ENCODE results near the gene BACE1. TPM values are rescaled to one million over a fixed set of nuclear protein-coding genes. Genes with fewer than 3 reads are reported as not detected.
A peak's percentile ranks its signal among the peaks of the same experiment; 100 is the strongest.

Gene BACE1
- polyA plus RNA-seq, 1 of the 3 experiments (the other 2 are of a cell fraction) = 37.8 TPM

DNA sequence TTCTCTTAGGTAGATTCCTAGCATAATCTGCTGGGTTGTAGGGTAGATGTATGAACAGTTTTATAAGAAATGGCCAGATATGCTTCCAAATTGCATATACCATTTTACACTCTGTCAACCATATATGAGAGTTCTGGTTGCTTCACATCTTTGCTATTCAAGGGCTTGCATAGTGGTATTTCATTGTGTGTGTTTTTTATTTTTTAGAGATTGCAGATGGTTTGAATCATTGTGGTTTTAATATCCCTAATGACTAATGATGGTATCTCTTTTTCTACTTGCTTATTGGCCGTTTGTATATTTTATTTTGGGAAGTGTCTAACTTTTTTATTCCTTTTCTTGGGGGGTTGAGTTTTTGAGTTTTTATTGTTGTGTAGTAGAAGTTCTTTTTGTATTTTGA lies 56.6 kb downstream of the BACE1 start:
- Histone ChIP-seq H3K27me3 (ENCODE audit: insufficient read depth) (no peaks in the 10 kb centered on the region), H3K27ac (ENCODE audit: low read depth in 2 of 2, low read length in 1 of 2) (peak overlapping the region in 1 of 2 experiments; percentile 65; a peak in 2 of 4 replicates), H3K79me2 (ENCODE audit: insufficient read depth) (no peaks in the 10 kb centered on the region), H3K9ac (no peak overlapping the region), H3K4me3 (ENCODE audit: low read depth in 2 of 2, low read length in 1 of 2) (no peak overlapping the region), H4K20me1 (ENCODE audit: insufficient read depth) (no peaks in the 10 kb centered on the region), H3K4me2 (peak overlapping the region; percentile 54), H3K36me3 (replicated peaks in 1 of 2; ENCODE audit: control insufficient read depth in 1 of 2, insufficient read depth in 2 of 2, low read length in 1 of 2) (peaks cover 10 to 12% of the 10 kb centered on the region in 2 experiments), H3F3A (replicated peaks; ENCODE audit: insufficient read depth) (peaks cover 19% of the 10 kb centered on the region), H2AFZ (ENCODE audit: low read depth) (no peak overlapping the region), H3K9me2 (no peaks in the 10 kb centered on the region), H3K4me1 (ENCODE audit: control insufficient read depth in 1 of 2, insufficient read depth in 2 of 2, low read depth in 1 of 2, low read length in 1 of 2) (peaks cover 0 to 4% of the 10 kb centered on the region in 2 experiments; a peak in 1 of 4 replicates), H3K9me3 (no peaks in the 10 kb centered on the region)
- DNase-seq = no peak
- ChIA-PET POLR2A (no interaction called here), CTCF (interaction anchor here (0.6 kb wide), 1 partner anchor 28 kb away, joined by 3 read pairs; no protein-coding TSS in a partner anchor)
- 5% methylated on average over 1 of the region's 1 CpG for WGBS (ENCODE audit: low lambda C conversion rate)
- TF ChIP-seq RFX5 (IDR thresholded peaks at IDR 0.05; ENCODE audit: low read length) (0 out of 2 replicates have a peak, but pooled peaks have one; percentile 41), EP300 (IDR thresholded peaks at IDR 0.05; ENCODE audit: borderline replicate concordance in 1 of 2, low read depth in 1 of 2, low read length in 1 of 2) (peak in 1 of 2 experiments; percentile 34; a peak in 1 of 4 replicates), JUND (IDR thresholded peaks at IDR 0.05) (peak; percentile 57; the same call in 1 of the 2 replicates), CHD2 (IDR thresholded peaks at IDR 0.05; ENCODE audit: low read length, partially characterized antibody) (no peak), FOSL2 (IDR thresholded peaks at IDR 0.05; ENCODE audit: borderline replicate concordance, low read depth) (peak; percentile 57; the same call in 1 of the 2 replicates), YY1 (IDR thresholded peaks at IDR 0.05; ENCODE audit: low read depth) (no peak), TCF12 (IDR thresholded peaks at IDR 0.05) (peak; percentile 82)
- TF ChIP-seq, protein P1, sequence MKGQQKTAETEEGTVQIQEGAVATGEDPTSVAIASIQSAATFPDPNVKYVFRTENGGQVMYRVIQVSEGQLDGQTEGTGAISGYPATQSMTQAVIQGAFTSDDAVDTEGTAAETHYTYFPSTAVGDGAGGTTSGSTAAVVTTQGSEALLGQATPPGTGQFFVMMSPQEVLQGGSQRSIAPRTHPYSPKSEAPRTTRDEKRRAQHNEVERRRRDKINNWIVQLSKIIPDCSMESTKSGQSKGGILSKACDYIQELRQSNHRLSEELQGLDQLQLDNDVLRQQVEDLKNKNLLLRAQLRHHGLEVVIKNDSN (IDR thresholded peaks at IDR 0.05; ENCODE audit: borderline replicate concordance, low read depth) = no peak

DNA sequence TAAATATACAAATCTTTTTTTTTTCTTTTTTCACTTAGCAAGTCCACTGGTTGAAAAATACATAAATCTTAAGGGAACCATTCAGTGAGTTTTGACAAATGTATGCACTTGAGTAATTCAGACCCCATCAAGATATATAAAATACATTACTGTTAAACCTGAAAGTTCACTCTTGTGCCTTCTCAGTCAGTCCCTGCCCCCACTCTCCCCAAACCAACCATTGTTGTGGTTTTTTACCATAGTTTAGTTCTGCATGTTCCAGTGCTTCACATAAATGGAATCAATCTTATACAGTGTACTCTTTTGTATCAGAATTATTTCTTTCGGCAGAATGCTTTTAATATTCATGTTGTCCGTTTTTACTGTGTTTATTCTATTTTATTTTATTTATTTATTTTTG lies 57.5 kb downstream of the BACE1 start:
- Histone ChIP-seq H3K9ac (no peak overlapping the region), H3K9me2 (no peaks in the 10 kb centered on the region), H3K79me2 (ENCODE audit: insufficient read depth) (no peaks in the 10 kb centered on the region), H3F3A (replicated peaks; ENCODE audit: insufficient read depth) (peaks cover 19% of the 10 kb centered on the region), H2AFZ (ENCODE audit: low read depth) (no peak overlapping the region), H4K20me1 (ENCODE audit: insufficient read depth) (no peaks in the 10 kb centered on the region), H3K4me2 (0 out of 2 replicates have a peak overlapping the region, but pooled peaks have one; percentile 54), H3K9me3 (no peaks in the 10 kb centered on the region), H3K27ac (ENCODE audit: low read depth in 2 of 2, low read length in 1 of 2) (peak overlapping the region in 1 of 2 experiments; percentile 65; a peak in 1 of 4 replicates), H3K27me3 (ENCODE audit: insufficient read depth) (no peaks in the 10 kb centered on the region), H3K4me1 (ENCODE audit: control insufficient read depth in 1 of 2, insufficient read depth in 2 of 2, low read depth in 1 of 2, low read length in 1 of 2) (peaks cover 0 to 4% of the 10 kb centered on the region in 2 experiments; a peak in 1 of 4 replicates), H3K4me3 (ENCODE audit: low read depth in 2 of 2, low read length in 1 of 2) (no peak overlapping the region), H3K36me3 (replicated peaks in 1 of 2; ENCODE audit: control insufficient read depth in 1 of 2, insufficient read depth in 2 of 2, low read length in 1 of 2) (peaks cover 10 to 19% of the 10 kb centered on the region in 2 experiments)
- POLR2A ChIA-PET = no interaction called here
- no peak for TF ChIP-seq RXRA (IDR thresholded peaks at IDR 0.05; ENCODE audit: borderline replicate concordance, low read depth)
- TF ChIP-seq NFIC (IDR thresholded peaks at IDR 0.05; ENCODE audit: borderline replicate concordance) = no peak
- TF ChIP-seq TCF12 (IDR thresholded peaks at IDR 0.05) = no peak
- TF ChIP-seq, protein P2, sequence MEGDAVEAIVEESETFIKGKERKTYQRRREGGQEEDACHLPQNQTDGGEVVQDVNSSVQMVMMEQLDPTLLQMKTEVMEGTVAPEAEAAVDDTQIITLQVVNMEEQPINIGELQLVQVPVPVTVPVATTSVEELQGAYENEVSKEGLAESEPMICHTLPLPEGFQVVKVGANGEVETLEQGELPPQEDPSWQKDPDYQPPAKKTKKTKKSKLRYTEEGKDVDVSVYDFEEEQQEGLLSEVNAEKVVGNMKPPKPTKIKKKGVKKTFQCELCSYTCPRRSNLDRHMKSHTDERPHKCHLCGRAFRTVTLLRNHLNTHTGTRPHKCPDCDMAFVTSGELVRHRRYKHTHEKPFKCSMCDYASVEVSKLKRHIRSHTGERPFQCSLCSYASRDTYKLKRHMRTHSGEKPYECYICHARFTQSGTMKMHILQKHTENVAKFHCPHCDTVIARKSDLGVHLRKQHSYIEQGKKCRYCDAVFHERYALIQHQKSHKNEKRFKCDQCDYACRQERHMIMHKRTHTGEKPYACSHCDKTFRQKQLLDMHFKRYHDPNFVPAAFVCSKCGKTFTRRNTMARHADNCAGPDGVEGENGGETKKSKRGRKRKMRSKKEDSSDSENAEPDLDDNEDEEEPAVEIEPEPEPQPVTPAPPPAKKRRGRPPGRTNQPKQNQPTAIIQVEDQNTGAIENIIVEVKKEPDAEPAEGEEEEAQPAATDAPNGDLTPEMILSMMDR (IDR thresholded peaks at IDR 0.05) = no peak
- TF ChIP-seq TEAD4 (IDR thresholded peaks at IDR 0.05; ENCODE audit: borderline replicate concordance, insufficient read depth) = no peak
- TF ChIP-seq RAD21 (IDR thresholded peaks at IDR 0.05; ENCODE audit: low read length) = no peak
- TF ChIP-seq, protein P3, sequence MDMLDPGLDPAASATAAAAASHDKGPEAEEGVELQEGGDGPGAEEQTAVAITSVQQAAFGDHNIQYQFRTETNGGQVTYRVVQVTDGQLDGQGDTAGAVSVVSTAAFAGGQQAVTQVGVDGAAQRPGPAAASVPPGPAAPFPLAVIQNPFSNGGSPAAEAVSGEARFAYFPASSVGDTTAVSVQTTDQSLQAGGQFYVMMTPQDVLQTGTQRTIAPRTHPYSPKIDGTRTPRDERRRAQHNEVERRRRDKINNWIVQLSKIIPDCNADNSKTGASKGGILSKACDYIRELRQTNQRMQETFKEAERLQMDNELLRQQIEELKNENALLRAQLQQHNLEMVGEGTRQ (IDR thresholded peaks at IDR 0.05; ENCODE audit: borderline replicate concordance, low read depth, low read length) = no peak
- no peak for DNase-seq
- CTCF ChIA-PET = interaction anchor here (0.6 kb wide), 1 partner anchor 27 kb away, joined by 3 read pairs; no protein-coding TSS in a partner anchor
- 88% methylated on average over 2 of the region's 2 CpGs for WGBS (ENCODE audit: low lambda C conversion rate)

Measured in SK-N-SH (cell line).